Gastroesophageal sphincter (tissue), 2 donors: Measurements from ENCODE around the gene PHACTR1.

Experiments used
- EP300 ChIP-seq: sonication (generic); formaldehyde crosslinking; IDR thresholded peaks from one replicate; pipeline ENCODE4 v1.6.1; 2017; ENCODE audit warnings: antibody characterized with exemption, mild to moderate bottlenecking
- POLR2A ChIP-seq, 2 donors: fragments of 450-650 bp; IDR thresholded peaks; one replicate each; pipeline ENCODE4 v1.6.1; 2017; ENCODE audit warnings: antibody characterized with exemption in 2 of 2, mild to moderate bottlenecking in 2 of 2, moderate library complexity in 1 of 2

GRCh38 chr6:13228264-13229204, 512.0 kb downstream of the PHACTR1 start:
- TF ChIP-seq EP300, result no peak
- TF ChIP-seq POLR2A (IDR thresholded peaks at IDR 0.05), result no peak
